MM.1S (cell line): ENCODE data around the gene BEND6.

ENCODE experiments used
- CTCF ChIP-seq: fragments of 300-600 bp; sonication (generic); IDR thresholded peaks from 2 replicates; pipeline ENCODE4 v1.5.1; 2016; ENCODE audit warnings: antibody characterized with exemption, low read length, mixed read lengths
- EZH2 ChIP-seq: fragments of 300-600 bp; sonication (generic); optimal IDR thresholded peaks from 2 replicates; pipeline ENCODE3; 2017; ENCODE audit warnings: low read depth, mild to moderate bottlenecking, antibody characterized with exemption, low read length, mixed read lengths
- EZH2phosphoT487 ChIP-seq: fragments of 300-600 bp; sonication (generic); IDR thresholded peaks from 2 replicates; pipeline ENCODE4 v1.6.1; 2018; ENCODE audit warnings: antibody characterized with exemption, low read length

- TF ChIP-seq CTCF, result no peak
- no peak for TF ChIP-seq EZH2phosphoT487
- TF ChIP-seq EZH2, result no peak
Observed at GRCh38 chr6:56988145-56988544, 33.2 kb downstream of the BEND6 start.
